Epidermal melanocyte (primary cell): ENCODE data around the gene LUC7L.
"Not testable (repeated sequence)": the region's sequence is repeated elsewhere in the genome, so short reads cannot be mapped to it uniquely, and the experiment has no call there.

ENCODE experiments used
- DNase-seq: peaks from one replicate; pipeline ENCODE4 v3.0.0; 2011; ENCODE audit warnings: low spot score; ENCODE audit not compliant: insufficient read length

Gene LUC7L

DNA sequence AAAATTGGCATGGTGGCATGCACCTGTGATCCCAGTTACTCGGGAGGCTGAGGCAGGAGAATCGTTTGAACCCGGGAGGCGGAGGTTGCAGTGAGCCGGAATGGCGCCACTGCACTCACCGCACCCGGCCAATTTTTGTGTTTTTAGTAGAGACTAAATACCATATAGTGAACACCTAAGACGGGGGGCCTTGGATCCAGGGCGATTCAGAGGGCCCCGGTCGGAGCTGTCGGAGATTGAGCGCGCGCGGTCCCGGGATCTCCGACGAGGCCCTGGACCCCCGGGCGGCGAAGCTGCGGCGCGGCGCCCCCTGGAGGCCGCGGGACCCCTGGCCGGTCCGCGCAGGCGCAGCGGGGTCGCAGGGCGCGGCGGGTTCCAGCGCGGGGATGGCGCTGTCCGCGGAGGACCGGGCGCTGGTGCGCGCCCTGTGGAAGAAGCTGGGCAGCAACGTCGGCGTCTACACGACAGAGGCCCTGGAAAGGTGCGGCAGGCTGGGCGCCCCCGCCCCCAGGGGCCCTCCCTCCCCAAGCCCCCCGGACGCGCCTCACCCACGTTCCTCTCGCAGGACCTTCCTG lies 49.1 kb downstream of the LUC7L start, which contains the start of gene HBQ1:
Gene HBQ1, plus strand, starts transcription at position 359 of the 575 bp plus-strand sequence. Its CDS starts 28 bp downstream, at position 387.
- peak; percentile 74 for DNase-seq

DNA sequence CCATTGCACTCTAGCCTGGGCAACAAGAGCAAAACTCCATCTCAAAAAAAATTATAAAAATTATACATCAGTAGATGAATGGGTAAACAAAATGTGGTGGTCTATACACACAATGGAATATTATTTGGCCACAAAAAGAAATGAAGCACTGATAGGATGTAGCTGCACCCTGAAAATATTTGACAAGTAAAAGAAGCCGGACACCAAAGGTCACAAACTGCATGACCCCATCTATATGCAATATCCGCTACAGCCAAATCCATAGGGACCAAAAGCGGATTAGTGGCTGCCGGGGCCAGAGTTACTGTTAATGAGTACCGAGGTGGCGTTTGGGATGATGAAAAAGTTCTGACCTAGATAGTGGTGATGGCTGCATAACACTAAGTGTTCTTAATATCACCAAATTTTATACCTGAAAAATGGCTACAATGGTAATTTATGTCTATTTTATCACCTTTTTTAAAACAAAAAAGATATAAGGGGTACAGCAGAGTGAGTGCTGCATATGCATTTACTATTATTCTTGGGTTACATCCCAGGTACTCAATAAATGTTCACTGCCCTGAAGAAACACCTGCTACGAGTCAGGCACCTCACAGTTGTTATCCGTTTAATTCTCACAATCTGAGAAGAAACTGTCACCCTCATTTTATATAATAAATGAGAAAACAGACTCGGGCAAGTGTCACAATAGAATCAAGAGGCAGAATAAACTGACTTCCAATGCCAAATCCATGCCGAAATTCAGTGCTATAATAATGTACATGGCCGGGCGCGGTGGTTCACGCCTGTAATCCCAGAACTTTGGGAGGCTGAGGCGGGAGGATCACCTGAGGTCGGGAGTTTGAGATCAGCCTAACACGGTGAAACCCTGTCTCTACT lies 49.8 kb downstream of the LUC7L start:
- DNase-seq = no peak

DNA sequence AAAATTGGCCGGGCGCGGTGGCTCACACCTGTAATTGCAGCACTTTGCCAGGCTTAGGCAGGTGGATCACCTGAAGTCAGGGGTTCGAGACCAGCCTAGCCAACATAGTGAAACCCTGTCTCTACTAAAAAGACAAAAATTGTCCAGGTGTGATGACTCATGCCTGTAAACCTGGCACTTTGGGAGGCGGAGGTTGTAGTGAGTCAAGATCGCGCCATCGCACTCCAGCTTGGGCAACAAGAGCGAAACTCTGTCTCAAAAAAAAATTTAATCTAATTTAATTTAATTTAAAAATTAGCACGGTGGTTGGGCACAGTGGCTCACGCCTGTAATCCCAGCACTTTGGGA lies 50.6 kb downstream of the LUC7L start:
- no peak for DNase-seq

DNA sequence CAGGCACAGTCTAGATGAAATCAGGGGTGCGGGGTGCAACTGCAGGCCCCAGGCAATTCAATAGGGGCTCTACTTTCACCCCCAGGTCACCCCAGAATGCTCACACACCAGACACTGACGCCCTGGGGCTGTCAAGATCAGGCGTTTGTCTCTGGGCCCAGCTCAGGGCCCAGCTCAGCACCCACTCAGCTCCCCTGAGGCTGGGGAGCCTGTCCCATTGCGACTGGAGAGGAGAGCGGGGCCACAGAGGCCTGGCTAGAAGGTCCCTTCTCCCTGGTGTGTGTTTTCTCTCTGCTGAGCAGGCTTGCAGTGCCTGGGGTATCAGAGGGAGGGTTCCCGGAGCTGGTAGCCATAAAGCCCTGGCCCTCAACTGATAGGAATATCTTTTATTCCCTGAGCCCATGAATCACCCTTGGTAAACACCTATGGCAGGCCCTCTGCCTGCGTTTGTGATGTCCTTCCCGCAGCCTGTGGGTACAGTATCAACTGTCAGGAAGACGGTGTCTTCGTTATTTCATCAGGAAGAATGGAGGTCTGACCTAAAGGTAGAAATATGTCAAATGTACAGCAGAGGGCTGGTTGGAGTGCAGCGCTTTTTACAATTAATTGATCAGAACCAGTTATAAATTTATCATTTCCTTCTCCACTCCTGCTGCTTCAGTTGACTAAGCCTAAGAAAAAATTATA lies 51.1 kb downstream of the LUC7L start:
- peak; percentile 16 for DNase-seq

DNA sequence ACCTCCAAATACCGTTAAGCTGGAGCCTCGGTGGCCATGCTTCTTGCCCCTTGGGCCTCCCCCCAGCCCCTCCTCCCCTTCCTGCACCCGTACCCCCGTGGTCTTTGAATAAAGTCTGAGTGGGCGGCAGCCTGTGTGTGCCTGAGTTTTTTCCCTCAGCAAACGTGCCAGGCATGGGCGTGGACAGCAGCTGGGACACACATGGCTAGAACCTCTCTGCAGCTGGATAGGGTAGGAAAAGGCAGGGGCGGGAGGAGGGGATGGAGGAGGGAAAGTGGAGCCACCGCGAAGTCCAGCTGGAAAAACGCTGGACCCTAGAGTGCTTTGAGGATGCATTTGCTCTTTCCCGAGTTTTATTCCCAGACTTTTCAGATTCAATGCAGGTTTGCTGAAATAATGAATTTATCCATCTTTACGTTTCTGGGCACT lies 51.8 kb downstream of the LUC7L start:
- peak; percentile 70 for DNase-seq

DNA sequence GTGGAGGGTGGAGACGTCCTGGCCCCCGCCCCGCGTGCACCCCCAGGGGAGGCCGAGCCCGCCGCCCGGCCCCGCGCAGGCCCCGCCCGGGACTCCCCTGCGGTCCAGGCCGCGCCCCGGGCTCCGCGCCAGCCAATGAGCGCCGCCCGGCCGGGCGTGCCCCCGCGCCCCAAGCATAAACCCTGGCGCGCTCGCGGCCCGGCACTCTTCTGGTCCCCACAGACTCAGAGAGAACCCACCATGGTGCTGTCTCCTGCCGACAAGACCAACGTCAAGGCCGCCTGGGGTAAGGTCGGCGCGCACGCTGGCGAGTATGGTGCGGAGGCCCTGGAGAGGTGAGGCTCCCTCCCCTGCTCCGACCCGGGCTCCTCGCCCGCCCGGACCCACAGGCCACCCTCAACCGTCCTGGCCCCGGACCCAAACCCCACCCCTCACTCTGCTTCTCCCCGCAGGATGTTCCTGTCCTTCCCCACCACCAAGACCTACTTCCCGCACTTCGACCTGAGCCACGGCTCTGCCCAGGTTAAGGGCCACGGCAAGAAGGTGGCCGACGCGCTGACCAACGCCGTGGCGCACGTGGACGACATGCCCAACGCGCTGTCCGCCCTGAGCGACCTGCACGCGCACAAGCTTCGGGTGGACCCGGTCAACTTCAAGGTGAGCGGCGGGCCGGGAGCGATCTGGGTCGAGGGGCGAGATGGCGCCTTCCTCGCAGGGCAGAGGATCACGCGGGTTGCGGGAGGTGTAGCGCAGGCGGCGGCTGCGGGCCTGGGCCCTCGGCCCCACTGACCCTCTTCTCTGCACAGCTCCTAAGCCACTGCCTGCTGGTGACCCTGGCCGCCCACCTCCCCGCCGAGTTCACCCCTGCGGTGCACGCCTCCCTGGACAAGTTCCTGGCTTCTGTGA lies 52.5 kb downstream of the LUC7L start, which contains the start of gene HBA1:
Gene HBA1, plus strand, starts transcription at position 204 of the 906 bp plus-strand sequence. Its CDS starts 37 bp downstream, at position 241.
- not testable (repeated sequence) for DNase-seq

DNA sequence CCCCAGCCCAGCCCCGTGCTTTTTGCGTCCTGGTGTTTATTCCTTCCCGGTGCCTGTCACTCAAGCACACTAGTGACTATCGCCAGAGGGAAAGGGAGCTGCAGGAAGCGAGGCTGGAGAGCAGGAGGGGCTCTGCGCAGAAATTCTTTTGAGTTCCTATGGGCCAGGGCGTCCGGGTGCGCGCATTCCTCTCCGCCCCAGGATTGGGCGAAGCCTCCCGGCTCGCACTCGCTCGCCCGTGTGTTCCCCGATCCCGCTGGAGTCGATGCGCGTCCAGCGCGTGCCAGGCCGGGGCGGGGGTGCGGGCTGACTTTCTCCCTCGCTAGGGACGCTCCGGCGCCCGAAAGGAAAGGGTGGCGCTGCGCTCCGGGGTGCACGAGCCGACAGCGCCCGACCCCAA lies 53.2 kb downstream of the LUC7L start:
- DNase-seq = not testable (repeated sequence)

DNA sequence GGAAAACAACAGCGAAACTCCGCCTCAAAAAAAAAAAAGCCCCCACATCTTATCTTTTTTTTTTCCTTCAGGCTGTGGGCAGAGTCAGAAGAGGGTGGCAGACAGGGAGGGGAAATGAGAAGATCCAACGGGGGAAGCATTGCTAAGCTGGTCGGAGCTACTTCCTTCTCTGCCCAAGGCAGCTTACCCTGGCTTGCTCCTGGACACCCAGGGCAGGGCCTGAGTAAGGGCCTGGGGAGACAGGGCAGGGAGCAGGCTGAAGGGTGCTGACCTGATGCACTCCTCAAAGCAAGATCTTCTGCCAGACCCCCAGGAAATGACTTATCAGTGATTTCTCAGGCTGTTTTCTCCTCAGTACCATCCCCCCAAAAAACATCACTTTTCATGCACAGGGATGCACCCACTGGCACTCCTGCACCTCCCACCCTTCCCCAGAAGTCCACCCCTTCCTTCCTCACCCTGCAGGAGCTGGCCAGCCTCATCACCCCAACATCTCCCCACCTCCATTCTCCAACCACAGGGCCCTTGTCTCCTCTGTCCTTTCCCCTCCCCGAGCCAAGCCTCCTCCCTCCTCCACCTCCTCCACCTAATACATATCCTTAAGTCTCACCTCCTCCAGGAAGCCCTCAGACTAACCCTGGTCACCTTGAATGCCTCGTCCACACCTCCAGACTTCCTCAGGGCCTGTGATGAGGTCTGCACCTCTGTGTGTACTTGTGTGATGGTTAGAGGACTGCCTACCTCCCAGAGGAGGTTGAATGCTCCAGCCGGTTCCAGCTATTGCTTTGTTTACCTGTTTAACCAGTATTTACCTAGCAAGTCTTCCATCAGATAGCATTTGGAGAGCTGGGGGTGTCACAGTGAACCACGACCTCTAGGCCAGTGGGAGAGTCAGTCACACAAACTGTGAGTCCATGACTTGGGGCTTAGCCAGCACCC lies 54.0 kb downstream of the LUC7L start:
- DNase-seq = peak; percentile 18

DNA sequence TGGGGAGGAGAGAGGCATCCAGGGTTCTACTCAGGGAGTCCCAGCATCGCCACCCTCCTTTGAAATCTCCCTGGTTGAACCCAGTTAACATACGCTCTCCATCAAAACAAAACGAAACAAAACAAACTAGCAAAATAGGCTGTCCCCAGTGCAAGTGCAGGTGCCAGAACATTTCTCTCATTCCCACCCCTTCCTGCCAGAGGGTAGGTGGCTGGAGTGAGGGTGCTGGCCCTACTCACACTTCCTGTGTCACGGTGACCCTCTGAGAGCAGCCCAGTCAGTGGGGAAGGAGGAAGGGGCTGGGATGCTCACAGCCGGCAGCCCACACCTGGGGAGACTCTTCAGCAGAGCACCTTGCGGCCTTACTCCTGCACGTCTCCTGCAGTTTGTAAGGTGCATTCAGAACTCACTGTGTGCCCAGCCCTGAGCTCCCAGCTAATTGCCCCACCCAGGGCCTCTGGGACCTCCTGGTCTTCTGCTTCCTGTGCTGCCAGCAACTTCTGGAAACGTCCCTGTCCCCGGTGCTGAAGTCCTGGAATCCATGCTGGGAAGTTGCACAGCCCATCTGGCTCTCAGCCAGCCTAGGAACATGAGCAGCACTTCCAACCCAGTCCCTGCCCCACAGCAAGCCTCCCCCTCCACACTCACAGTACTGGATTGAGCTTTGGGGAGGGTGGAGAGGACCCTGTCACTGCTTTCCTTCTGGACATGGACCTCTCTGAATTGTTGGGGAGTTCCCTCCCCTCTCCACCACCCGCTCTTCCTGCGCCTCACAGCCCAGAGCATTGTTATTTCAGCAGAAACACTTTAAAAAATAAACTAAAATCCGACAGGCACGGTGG lies 55.1 kb downstream of the LUC7L start:
- peak; percentile 18 for DNase-seq

DNA sequence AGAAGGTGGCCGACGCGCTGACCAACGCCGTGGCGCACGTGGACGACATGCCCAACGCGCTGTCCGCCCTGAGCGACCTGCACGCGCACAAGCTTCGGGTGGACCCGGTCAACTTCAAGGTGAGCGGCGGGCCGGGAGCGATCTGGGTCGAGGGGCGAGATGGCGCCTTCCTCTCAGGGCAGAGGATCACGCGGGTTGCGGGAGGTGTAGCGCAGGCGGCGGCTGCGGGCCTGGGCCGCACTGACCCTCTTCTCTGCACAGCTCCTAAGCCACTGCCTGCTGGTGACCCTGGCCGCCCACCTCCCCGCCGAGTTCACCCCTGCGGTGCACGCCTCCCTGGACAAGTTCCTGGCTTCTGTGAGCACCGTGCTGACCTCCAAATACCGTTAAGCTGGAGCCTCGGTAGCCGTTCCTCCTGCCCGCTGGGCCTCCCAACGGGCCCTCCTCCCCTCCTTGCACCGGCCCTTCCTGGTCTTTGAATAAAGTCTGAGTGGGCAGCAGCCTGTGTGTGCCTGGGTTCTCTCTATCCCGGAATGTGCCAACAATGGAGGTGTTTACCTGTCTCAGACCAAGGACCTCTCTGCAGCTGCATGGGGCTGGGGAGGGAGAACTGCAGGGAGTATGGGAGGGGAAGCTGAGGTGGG lies 55.9 kb downstream of the LUC7L start:
- not testable (repeated sequence) for DNase-seq

DNA sequence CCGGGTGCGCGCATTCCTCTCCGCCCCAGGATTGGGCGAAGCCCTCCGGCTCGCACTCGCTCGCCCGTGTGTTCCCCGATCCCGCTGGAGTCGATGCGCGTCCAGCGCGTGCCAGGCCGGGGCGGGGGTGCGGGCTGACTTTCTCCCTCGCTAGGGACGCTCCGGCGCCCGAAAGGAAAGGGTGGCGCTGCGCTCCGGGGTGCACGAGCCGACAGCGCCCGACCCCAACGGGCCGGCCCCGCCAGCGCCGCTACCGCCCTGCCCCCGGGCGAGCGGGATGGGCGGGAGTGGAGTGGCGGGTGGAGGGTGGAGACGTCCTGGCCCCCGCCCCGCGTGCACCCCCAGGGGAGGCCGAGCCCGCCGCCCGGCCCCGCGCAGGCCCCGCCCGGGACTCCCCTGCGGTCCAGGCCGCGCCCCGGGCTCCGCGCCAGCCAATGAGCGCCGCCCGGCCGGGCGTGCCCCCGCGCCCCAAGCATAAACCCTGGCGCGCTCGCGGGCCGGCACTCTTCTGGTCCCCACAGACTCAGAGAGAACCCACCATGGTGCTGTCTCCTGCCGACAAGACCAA lies 56.8 kb downstream of the LUC7L start, which contains the start of gene HBA2:
Gene HBA2, plus strand, starts transcription at position 503 of the 568 bp plus-strand sequence. Its CDS starts 37 bp downstream, at position 540.
- DNase-seq = not testable (repeated sequence)

DNA sequence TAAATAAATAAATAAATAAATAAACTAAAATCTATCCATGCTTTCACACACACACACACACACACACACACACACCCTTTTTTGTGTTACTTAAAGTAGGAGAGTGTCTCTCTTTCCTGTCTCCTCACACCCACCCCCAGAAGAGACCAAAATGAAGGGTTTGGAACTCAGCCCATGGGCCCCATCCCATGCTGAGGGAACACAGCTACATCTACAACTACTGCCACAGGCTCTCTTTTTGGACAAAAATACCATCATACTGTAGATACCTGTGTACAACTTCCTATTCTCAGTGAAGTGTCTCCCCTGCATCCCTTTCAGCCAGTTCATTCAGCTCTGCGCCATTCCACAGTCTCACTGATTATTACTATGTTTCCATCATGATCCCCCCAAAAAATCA lies 58.5 kb downstream of the LUC7L start:
- DNase-seq = peak; percentile 18

DNA sequence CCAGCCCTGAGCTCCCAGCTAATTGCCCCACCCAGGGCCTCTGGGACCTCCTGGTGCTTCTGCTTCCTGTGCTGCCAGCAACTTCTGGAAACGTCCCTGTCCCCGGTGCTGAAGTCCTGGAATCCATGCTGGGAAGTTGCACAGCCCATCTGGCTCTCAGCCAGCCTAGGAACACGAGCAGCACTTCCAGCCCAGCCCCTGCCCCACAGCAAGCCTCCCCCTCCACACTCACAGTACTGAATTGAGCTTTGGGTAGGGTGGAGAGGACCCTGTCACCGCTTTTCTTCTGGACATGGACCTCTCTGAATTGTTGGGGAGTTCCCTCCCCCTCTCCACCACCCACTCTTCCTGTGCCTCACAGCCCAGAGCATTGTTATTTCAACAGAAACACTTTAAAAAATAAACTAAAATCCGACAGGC lies 59.2 kb downstream of the LUC7L start:
- peak; percentile 13 for DNase-seq

DNA sequence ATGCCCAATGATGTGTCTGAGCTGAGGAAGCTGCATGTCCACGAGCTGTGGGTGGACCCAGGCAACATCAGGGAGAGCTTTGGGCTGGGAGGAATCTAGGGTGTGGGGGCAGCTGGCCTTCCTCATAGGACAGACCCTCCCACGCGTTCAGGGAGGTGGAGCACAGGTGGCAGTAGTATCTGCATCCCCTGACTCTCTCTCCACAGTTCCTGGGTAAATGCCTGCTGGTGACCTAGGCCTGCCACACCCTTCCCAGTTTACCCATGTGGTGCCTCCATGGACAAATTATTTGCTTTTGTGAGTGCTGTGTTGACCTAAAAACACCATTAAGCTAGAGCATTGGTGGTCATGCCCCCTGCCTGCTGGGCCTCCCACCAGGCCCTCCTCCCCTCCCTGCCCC lies 60.2 kb downstream of the LUC7L start:
- no peak for DNase-seq

DNA sequence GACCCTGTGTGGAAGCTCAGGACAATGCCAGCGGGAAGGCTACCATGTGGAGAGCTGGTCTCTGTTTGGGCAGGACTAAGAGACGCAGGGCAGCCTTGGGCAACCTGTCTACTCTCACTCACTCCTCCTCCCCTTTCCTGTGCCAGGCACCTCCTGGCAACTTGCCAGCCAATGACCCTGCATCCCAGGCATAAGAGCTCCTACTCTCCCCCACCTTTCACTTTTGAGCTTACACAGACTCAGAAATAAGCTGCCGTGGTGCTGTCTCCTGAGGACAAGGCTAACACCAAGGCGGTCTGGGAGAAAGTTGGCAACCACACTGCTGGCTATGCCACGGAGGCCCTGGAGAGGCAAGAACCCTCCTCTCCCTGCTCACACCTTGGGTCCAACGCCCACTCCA lies 60.8 kb downstream of the LUC7L start:
- peak; percentile 16 for DNase-seq

DNA sequence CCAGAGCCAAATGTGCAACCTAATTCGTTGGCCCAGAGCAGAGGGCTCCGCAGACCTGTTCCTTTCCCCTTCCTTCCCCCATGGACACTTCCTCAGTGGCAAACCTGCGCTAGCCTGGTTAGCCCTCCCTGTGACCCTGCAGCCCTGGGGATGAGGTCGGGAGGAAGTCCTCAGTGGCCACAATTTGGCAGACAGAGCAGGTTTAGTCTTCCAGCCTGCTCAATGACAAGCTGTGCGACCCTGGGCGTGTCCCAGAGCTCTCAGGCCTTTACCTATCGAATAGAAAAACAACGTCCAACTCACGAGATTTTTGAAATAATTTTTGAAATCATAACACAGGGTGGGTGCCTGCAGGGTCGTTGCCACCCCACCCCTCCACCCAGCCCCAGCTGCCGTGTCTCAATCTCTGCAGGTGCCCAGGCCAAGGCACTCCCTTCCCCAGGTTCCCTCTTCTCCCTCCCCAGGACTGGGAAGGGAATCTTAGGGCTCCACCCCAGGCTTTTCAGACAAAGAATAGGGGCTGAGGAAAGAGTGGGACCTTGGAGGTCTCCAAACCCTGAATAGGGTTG lies 62.0 kb downstream of the LUC7L start:
- DNase-seq = peak; percentile 19

DNA sequence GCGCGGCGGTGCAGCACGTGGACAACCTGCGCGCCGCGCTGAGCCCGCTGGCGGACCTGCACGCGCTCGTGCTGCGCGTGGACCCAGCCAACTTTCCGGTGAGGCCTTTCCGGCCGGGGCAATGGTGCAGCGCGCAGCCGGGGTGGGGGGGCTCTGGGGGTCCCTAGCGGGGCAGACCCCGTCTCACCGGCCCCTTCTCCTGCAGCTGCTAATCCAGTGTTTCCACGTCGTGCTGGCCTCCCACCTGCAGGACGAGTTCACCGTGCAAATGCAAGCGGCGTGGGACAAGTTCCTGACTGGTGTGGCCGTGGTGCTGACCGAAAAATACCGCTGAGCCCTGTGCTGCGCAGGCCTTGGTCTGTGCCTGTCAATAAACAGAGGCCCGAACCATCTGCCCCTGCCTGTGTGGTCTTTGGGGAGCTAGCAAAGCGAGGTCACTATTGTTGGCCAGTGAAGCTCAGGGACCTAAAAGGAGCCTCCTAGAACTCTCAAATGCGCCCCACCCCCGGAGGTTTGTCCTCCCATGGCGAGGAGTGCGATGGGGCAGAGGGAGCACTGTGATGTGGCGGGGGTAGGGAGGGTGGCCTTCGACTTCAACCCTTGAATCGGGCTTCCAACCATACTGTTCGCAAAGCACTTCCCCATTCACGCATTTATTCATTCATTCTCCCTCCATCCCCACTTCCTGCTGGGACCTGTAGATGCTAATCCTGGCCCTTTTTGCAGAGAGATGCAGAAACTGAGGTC lies 62.7 kb downstream of the LUC7L start:
- DNase-seq = no peak
